Tibial nerve (tissue), 4 donors: ENCODE data around the gene CFAP54.

ENCODE experiments used
- EP300 ChIP-seq, 2 donors: sonication (generic); formaldehyde crosslinking; IDR thresholded peaks; one replicate each; pipeline ENCODE4 v1.6.1; 2017; ENCODE audit warnings: antibody characterized with exemption in 2 of 2, mild to moderate bottlenecking in 1 of 2
- POLR2A ChIP-seq, 2 donors: fragments of 450-650 bp; IDR thresholded peaks; one replicate each; pipeline ENCODE4 v1.6.1; 2017; ENCODE audit warnings: antibody characterized with exemption in 2 of 2, mild to moderate bottlenecking in 2 of 2, moderate library complexity in 2 of 2
- TF ChIP-seq, protein P1 (sequence below), 5 experiments: fragments of 200-600 bp in 3 of 5; fragments of 450-650 bp in 2 of 5; sonication (generic) in 3 of 5; IDR thresholded peaks; one replicate each; pipeline ENCODE4 v1.5.1; 2016 to 2019; ENCODE audit warnings: antibody characterized with exemption in 5 of 5, mild to moderate bottlenecking in 3 of 5, moderate library complexity in 2 of 5

DNA sequence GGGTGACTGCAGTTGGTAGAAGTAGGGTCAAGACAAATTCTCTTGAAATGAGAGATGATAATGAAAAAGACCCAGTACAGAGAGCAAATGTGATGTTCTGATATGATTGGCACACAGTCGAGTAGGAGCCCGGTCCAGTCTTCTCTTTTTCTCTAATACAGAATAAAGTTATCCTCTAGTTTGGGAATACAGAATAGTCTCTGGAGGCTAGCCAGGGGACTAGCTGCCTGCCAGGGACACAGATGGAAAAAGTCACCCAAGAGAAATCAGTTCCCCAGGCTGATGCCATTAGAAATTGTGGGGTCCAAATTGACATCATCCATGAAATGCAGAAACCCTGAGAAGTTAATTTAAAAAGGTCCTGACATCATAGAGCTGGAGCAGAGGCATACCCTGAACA is 240.5 kb downstream of the CFAP54 start:
- TF ChIP-seq, protein P1, sequence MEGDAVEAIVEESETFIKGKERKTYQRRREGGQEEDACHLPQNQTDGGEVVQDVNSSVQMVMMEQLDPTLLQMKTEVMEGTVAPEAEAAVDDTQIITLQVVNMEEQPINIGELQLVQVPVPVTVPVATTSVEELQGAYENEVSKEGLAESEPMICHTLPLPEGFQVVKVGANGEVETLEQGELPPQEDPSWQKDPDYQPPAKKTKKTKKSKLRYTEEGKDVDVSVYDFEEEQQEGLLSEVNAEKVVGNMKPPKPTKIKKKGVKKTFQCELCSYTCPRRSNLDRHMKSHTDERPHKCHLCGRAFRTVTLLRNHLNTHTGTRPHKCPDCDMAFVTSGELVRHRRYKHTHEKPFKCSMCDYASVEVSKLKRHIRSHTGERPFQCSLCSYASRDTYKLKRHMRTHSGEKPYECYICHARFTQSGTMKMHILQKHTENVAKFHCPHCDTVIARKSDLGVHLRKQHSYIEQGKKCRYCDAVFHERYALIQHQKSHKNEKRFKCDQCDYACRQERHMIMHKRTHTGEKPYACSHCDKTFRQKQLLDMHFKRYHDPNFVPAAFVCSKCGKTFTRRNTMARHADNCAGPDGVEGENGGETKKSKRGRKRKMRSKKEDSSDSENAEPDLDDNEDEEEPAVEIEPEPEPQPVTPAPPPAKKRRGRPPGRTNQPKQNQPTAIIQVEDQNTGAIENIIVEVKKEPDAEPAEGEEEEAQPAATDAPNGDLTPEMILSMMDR (IDR thresholded peaks at IDR 0.05): no peak
- TF ChIP-seq EP300 (IDR thresholded peaks at IDR 0.05) (no peak), POLR2A (IDR thresholded peaks at IDR 0.05) (no peak)
